Parathyroid adenoma (tissue), 2 donors: Measurements from ENCODE around the gene SLC44A4.
"Not testable (repeated sequence)": the region's sequence is repeated elsewhere in the genome, so short reads cannot be mapped to it uniquely, and the experiment has no call there.

Experiments
- H2AFZ ChIP-seq: fragments of 300-600 bp; sonication (generic); one replicate; pipeline ENCODE4 v1.7.0; 2017; ENCODE audit warnings: antibody characterized with exemption, mild to moderate bottlenecking
- H3K27ac ChIP-seq: fragments of 300-600 bp; sonication (generic); one replicate; pipeline ENCODE4 v1.7.0; 2017
- H3K27me3 ChIP-seq: fragments of 300-600 bp; sonication (generic); one replicate; pipeline ENCODE4 v1.7.0; 2017; ENCODE audit warnings: low read length; ENCODE audit not compliant: control insufficient read depth, insufficient read depth
- H3K36me3 ChIP-seq: fragments of 300-600 bp; sonication (generic); one replicate; pipeline ENCODE4 v1.7.0; 2017; ENCODE audit warnings: low read length; ENCODE audit not compliant: control insufficient read depth, insufficient read depth
- H3K4me1 ChIP-seq: fragments of 300-600 bp; sonication (generic); one replicate; pipeline ENCODE4 v1.7.0; 2017; ENCODE audit warnings: control low read depth
- H3K4me2 ChIP-seq: fragments of 300-600 bp; sonication (generic); one replicate; pipeline ENCODE4 v1.7.0; 2017; ENCODE audit warnings: low read length
- H3K4me3 ChIP-seq: fragments of 300-600 bp; sonication (generic); one replicate; pipeline ENCODE4 v1.7.0; 2017; ENCODE audit warnings: low read depth, low read length
- H3K79me2 ChIP-seq: fragments of 300-600 bp; sonication (generic); one replicate; pipeline ENCODE4 v1.7.0; 2017; ENCODE audit warnings: control low read depth
- H3K9ac ChIP-seq: fragments of 300-600 bp; sonication (generic); one replicate; pipeline ENCODE4 v1.7.0; 2017; ENCODE audit warnings: mild to moderate bottlenecking
- H3K9me3 ChIP-seq: fragments of 300-600 bp; sonication (generic); one replicate; pipeline ENCODE4 v1.7.0; 2017; ENCODE audit warnings: low read length; ENCODE audit not compliant: control insufficient read depth
- TF ChIP-seq, protein P1 (sequence below): fragments of 300-600 bp; sonication (generic); IDR thresholded peaks from one replicate; pipeline ENCODE4 v1.7.0; 2017; ENCODE audit warnings: antibody characterized with exemption, mild to moderate bottlenecking
- donor health status: primary hyperparathyroidism.

SLC44A4 gene

DNA sequence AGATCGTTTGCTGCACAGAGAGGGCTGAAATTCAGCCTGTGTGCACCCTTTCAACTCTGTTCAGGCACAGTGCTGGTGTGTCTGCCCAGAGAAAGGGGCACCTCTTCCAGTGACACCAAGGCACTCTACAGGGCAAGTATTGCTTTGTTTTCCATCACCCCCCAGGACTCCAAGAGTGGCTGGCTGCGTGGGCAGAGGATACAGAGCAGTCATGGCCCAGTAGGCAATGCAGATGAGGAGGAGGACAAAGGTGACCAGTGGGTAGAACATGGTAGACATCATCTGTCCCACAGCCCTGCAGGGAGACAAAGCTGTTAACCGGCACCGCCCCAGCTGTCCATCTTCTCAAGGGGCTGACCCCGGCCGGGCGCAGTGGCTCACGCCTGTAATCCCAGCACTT lies 9.5 kb downstream of the SLC44A4 start:
- H3K9ac ChIP-seq = no peak overlapping the region
- no peak overlapping the region for H2AFZ ChIP-seq
- no peaks in the 10 kb centered on the region for H3K9me3 ChIP-seq
- H3K36me3 ChIP-seq = no peaks in the 10 kb centered on the region
- H3K4me2 ChIP-seq = no peak overlapping the region
- H3K27ac ChIP-seq = no peak overlapping the region
- H3K4me1 ChIP-seq = peaks cover 12% of the 10 kb centered on the region
- TF ChIP-seq, protein P1, sequence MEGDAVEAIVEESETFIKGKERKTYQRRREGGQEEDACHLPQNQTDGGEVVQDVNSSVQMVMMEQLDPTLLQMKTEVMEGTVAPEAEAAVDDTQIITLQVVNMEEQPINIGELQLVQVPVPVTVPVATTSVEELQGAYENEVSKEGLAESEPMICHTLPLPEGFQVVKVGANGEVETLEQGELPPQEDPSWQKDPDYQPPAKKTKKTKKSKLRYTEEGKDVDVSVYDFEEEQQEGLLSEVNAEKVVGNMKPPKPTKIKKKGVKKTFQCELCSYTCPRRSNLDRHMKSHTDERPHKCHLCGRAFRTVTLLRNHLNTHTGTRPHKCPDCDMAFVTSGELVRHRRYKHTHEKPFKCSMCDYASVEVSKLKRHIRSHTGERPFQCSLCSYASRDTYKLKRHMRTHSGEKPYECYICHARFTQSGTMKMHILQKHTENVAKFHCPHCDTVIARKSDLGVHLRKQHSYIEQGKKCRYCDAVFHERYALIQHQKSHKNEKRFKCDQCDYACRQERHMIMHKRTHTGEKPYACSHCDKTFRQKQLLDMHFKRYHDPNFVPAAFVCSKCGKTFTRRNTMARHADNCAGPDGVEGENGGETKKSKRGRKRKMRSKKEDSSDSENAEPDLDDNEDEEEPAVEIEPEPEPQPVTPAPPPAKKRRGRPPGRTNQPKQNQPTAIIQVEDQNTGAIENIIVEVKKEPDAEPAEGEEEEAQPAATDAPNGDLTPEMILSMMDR = no peak
- no peaks in the 10 kb centered on the region for H3K27me3 ChIP-seq
- no peak overlapping the region for H3K4me3 ChIP-seq
- H3K79me2 ChIP-seq = no peaks in the 10 kb centered on the region

DNA sequence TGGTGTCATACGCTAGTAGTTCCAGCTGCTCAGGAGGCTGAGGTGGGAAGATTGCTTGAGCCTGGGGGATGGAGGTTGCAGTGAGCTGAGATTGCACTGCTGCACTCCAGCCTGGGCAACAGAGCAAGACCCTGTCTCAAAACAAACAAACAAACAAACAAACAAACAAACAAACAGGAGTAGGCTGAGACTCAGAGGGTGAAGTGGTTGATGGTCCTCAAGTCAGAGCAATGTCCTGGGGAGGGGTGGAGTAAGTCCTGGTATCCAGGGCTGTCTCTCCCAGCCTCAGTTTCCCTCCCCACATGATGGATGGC lies 10.2 kb downstream of the SLC44A4 start:
- peaks cover 14% of the 10 kb centered on the region for H3K4me1 ChIP-seq
- not testable (repeated sequence) for H2AFZ ChIP-seq, H3K79me2 ChIP-seq, H3K4me3 ChIP-seq, H3K27me3 ChIP-seq, H3K36me3 ChIP-seq, H3K9me3 ChIP-seq, H3K4me2 ChIP-seq, H3K9ac ChIP-seq, H3K27ac ChIP-seq

DNA sequence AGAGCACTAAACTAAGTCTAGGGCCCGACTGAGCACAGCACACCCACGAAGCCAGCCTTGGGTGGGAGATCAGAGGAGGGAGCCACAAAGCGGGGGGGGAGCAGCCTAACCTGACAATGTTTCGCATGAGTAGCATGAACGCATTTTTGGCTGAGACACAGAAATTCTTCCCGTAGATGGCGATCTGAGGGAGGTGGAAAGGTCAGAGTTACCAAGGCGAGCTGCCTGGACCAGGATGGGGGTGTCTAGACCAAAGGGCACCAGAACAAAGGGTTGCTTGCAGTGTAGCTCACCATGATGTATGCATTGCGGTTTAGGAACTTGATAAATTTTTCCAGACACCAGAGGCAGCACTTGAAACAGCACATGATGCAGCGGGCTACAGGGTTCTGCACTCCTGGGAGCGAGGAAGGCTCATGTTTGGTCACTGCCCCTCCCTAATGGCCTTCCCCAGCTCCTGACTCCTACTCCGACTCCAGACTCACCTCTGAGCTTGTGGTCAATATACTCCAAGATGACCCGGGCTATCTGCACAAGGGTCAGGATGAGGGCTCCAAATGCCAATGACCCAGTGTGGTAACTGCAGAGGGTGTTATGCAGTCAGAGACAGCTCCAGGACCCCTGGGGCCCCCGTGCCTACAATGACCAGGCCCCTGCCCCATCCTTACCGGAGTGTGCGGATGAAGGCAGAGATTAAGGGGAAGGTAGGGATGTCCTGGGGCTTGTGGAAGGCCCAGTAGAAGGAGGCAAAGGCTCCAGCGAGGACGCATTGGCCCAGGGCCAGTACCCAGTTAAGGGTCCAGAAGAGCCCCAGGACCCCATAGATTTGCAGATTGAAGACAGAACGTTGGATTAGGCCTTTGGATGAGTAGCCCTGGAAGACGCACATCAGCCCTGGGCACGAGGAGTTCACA lies 13.3 kb downstream of the SLC44A4 start:
- Histone ChIP-seq H3K4me3 (no peak overlapping the region), H3K4me2 (no peak overlapping the region), H3K9ac (no peak overlapping the region), H3K36me3 (no peaks in the 10 kb centered on the region), H3K27me3 (no peaks in the 10 kb centered on the region), H3K9me3 (no peaks in the 10 kb centered on the region), H2AFZ (peak overlapping the region; percentile 56), H3K4me1 (peaks cover 20% of the 10 kb centered on the region), H3K27ac (no peak overlapping the region), H3K79me2 (peaks cover 2% of the 10 kb centered on the region)
- TF ChIP-seq, protein P1 = no peak

DNA sequence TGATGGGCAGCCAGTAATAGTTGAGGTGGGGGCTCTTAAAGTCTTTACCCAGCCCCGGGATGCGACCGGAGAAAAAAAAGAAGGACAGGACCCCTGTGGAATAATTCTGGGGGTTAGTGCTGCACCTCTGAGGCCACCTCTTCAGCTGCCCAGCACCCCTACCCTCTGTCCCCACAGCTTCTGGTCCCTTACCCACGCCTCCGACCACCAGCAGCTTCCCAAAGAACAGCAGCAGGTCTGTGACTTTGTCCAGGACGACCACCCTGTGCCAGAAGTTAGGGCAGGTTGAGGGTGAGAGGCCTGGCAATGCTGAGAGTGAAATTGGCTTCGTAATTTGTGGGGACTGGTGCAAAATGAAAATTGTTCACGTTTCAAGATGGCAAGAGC lies 14.0 kb downstream of the SLC44A4 start:
- no peaks in the 10 kb centered on the region for H3K27me3 ChIP-seq
- no peak overlapping the region for H3K9ac ChIP-seq
- no peaks in the 10 kb centered on the region for H3K9me3 ChIP-seq
- H3K4me1 ChIP-seq = peaks cover 20% of the 10 kb centered on the region
- TF ChIP-seq, protein P1 = no peak
- H3K27ac ChIP-seq = no peak overlapping the region
- peak overlapping the region; percentile 23 for H3K4me2 ChIP-seq
- no peak overlapping the region for H3K4me3 ChIP-seq
- H3K79me2 ChIP-seq = peaks cover 2% of the 10 kb centered on the region
- peak overlapping the region; percentile 56 for H2AFZ ChIP-seq
- no peaks in the 10 kb centered on the region for H3K36me3 ChIP-seq

DNA sequence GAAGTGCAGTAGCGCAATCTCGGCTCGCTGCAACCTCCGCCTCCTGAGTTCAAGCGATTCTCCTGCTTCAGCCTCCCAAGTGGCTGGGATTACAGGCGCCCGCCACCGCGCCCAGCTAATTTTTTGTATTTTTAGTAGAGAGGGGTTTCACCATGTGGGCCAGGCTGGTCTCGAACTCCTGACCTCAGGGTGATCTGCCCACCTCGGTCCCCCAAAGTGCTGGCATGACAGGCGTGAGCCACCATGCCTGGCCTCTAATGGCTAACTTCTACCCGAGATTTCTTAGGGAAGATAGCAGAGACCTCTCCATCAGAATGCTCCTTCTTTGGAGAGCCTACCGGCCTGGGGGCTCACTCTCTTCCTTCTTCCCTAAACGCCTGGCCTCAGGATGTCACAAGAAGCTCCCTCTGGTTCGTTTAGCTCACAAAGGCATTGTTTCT lies 14.7 kb downstream of the SLC44A4 start:
- H3K79me2 ChIP-seq, H3K9ac ChIP-seq, H3K27me3 ChIP-seq, H3K9me3 ChIP-seq, H3K36me3 ChIP-seq: not testable (repeated sequence)
- H3K4me3 ChIP-seq = peak overlapping the region; percentile 89
- H3K27ac ChIP-seq = peak overlapping the region; percentile 46
- H2AFZ ChIP-seq = peak overlapping the region; percentile 61
- H3K4me1 ChIP-seq = peaks cover 20% of the 10 kb centered on the region
- peak overlapping the region; percentile 55 for H3K4me2 ChIP-seq
